ENCODE data around the gene TRIM17.

TRIM17 gene

GRCh38 chr1:228407106-228408040 is 9.3 kb downstream of the TRIM17 start (continued):
- TF ChIP-seq ZNF518A (tag by site-specific recombination; conservative IDR thresholded peaks at IDR 0.05; ENCODE audit: low read depth): no peak
- no peak for TF ChIP-seq TCF7L2 (IDR thresholded peaks at IDR 0.05; ENCODE audit: borderline replicate concordance, low read depth, low read length)
- TF ChIP-seq ZNF48 (tag by site-specific recombination; IDR thresholded peaks at IDR 0.05): no peak
- TF ChIP-seq RBAK (tag by site-specific recombination; IDR thresholded peaks at IDR 0.05): no peak
- TF ChIP-seq ZNF341 (tag by site-specific recombination; IDR thresholded peaks at IDR 0.05; ENCODE audit: low read depth): peak; percentile 99
- TF ChIP-seq OVOL3 (tag by site-specific recombination; IDR thresholded peaks at IDR 0.05): no peak
- no peak for TF ChIP-seq ZNF701 (tag by site-specific recombination; IDR thresholded peaks at IDR 0.05)
- TF ChIP-seq SETDB1 (IDR thresholded peaks at IDR 0.05; ENCODE audit: insufficient read length, low read length): no peak
- TF ChIP-seq ZNF791 (tag by site-specific recombination; IDR thresholded peaks at IDR 0.05): no peak
- no peak for TF ChIP-seq ZNF670 (tag by site-specific recombination; IDR thresholded peaks at IDR 0.05; ENCODE audit: low read depth)
- TF ChIP-seq ZNF837 (tag by site-specific recombination; IDR thresholded peaks at IDR 0.05): peak; percentile 90; the same call in 1 of the 2 replicates
- TF ChIP-seq ZFHX2 (tag by site-specific recombination; conservative IDR thresholded peaks at IDR 0.05): no peak
- TF ChIP-seq AEBP2 (tag by site-specific recombination; IDR thresholded peaks at IDR 0.05; ENCODE audit: borderline replicate concordance): no peak
- TF ChIP-seq EGR2 (tag by site-specific recombination; IDR thresholded peaks at IDR 0.05; ENCODE audit: low read depth): no peak
- no peak for TF ChIP-seq HOXD13 (CRISPR knock-in tag; IDR thresholded peaks at IDR 0.05; ENCODE audit: borderline replicate concordance)
- no peak; the same call in 1 of the 2 replicates for TF ChIP-seq ZEB2 (tag by site-specific recombination; IDR thresholded peaks at IDR 0.05)
- no peak for TF ChIP-seq ZNF350 (tag by site-specific recombination; IDR thresholded peaks at IDR 0.05)
- peak; percentile 84 for TF ChIP-seq GLIS2 (tag by site-specific recombination; IDR thresholded peaks at IDR 0.05)
- TF ChIP-seq PATZ1 (tag by site-specific recombination; IDR thresholded peaks at IDR 0.05): peak; percentile 79
- TF ChIP-seq ZFP41 (tag by site-specific recombination; IDR thresholded peaks at IDR 0.05; ENCODE audit: borderline replicate concordance): no peak
- peak; percentile 90 for TF ChIP-seq GLIS1 (tag by site-specific recombination; IDR thresholded peaks at IDR 0.05)
- no peak for TF ChIP-seq ZNF664 (tag by site-specific recombination; IDR thresholded peaks at IDR 0.05)
- no peak for TF ChIP-seq ZNF394 (tag by site-specific recombination; IDR thresholded peaks at IDR 0.05; ENCODE audit: borderline replicate concordance)
- no peak for TF ChIP-seq ZSCAN4 (tag by site-specific recombination; IDR thresholded peaks at IDR 0.05)
- TF ChIP-seq PBX3 (CRISPR knock-in tag; IDR thresholded peaks at IDR 0.05): no peak; the same call in 1 of the 2 replicates
- no peak for TF ChIP-seq ZFP37 (tag by site-specific recombination; IDR thresholded peaks at IDR 0.05)

All from HEK293 (cell line).